HG03457 (cell line): ENCODE results near the gene GPR32.
"Not testable (repeated sequence)": the region's sequence is repeated elsewhere in the genome, so short reads cannot be mapped to it uniquely, and the experiment has no call there.

ENCODE experiments used
- ATAC-seq: cut with Tn5 transposase; IDR thresholded peaks from one replicate; pipeline ENCODE4 v1.9.1; 2021; ENCODE audit warnings: moderate number of reproducible peaks; ENCODE audit not compliant: unreplicated experiment

The GPR32 gene, protein sequence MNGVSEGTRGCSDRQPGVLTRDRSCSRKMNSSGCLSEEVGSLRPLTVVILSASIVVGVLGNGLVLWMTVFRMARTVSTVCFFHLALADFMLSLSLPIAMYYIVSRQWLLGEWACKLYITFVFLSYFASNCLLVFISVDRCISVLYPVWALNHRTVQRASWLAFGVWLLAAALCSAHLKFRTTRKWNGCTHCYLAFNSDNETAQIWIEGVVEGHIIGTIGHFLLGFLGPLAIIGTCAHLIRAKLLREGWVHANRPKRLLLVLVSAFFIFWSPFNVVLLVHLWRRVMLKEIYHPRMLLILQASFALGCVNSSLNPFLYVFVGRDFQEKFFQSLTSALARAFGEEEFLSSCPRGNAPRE

GRCh38 chr19:50770164-50770563 lies at the start of gene GPR32:
Gene GPR32 (plus strand): TSS chr19:50770464. CDS start chr19:50770601, 137 bp downstream.
- not testable (repeated sequence) for ATAC-seq

GRCh38 chr19:50720921-50721381 lies 49.3 kb upstream of the GPR32 start:
- ATAC-seq = no peak

GRCh38 chr19:50721441-50722137 lies 48.7 kb upstream of the GPR32 start:
- ATAC-seq = no peak

GRCh38 chr19:50722201-50723013 lies 47.9 kb upstream of the GPR32 start:
- no peak for ATAC-seq

- ATAC-seq = no peak
Measured at GRCh38 chr19:50723069-50723468, 47.2 kb upstream of the GPR32 start, which contains the start of gene CLEC11A. Gene CLEC11A (plus strand): TSS chr19:50723364. CDS start chr19:50723526, 162 bp downstream.

GRCh38 chr19:50723735-50724521 lies 46.3 kb upstream of the GPR32 start:
- no peak for ATAC-seq

- peak; percentile 53 for ATAC-seq
Measured at GRCh38 chr19:50724522-50725217, 45.6 kb upstream of the GPR32 start.

GRCh38 chr19:50725218-50725910 lies 44.9 kb upstream of the GPR32 start:
- peak; percentile 22 for ATAC-seq

- no peak for ATAC-seq
Measured at GRCh38 chr19:50725911-50726230, 44.4 kb upstream of the GPR32 start.

DNA sequence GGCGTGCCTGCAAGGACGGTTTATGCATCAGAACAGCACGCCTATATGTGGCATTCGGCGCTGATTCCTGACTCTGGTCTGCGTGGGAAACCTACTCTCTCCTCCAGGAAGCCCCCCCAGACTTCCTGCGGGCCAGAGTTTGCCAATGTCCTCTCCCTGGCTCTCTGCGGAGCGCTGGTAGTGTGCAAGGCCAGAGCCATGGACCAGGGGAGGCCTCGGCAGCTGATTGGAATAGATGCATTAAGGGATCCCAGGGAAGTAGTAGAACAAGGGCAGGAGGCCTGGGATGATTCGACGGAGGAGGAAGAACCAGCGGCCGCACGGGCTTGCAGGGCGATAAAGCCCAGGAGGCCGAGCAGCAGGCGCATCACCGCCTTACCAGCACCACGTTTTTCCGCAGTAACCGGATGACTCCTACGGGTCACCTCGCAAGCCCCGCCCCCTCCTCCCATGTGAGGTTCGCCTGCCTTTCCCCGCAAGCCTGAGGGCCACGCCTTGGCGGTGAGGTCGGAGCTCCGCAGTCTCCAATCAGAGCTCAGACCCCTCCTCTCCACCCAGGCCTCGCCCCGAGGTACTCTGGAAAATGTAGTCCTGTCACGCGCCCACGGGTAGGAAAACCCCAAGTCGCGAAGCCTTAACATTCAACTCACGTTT lies 42.1 kb upstream of the GPR32 start:
- no peak for ATAC-seq

GRCh38 chr19:50729894-50730293 lies 40.4 kb upstream of the GPR32 start:
- no peak for ATAC-seq

DNA sequence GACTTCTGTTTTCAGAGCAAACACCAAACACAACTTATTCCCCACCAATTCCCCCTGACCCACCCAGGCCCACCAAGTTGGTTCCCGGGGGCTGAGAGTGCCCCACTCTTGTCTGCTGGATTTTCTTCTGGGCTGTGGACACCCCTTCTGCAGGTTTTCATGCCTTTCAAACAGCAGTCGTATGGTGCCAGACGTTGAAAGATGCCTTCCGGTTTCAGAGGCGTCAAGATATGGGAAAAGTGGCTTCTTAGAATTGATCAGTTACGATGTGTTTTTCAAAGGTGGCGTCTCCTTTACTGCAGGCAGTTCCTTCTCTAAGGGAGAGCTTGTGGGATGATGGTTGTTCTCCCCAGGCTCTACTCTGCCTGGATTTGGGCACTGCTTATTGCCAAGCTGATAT lies 34.4 kb upstream of the GPR32 start:
- no peak for ATAC-seq

DNA sequence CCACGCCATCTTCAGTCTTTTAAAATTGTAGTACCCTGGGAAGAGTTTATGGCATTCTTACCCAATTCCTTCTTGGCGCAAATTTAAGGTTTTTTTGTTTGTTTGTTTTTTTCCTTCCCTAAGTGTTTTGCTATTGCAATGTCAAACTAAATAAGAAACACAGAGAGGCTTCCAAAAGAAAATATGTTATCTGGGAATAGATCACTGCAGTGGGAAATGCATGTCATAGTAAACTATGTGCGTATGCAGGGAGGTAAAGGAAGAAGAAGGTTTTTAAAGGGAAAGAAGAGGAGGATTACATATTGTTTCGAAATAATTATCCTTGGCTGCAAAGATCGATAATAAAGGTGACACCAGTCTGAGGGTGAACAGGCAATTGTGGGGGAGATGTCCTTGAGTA lies 33.9 kb upstream of the GPR32 start:
- ATAC-seq = no peak

GRCh38 chr19:50739132-50739913 lies 30.9 kb upstream of the GPR32 start:
- no peak for ATAC-seq

GRCh38 chr19:50739914-50740426 lies 30.3 kb upstream of the GPR32 start:
- ATAC-seq = no peak

DNA sequence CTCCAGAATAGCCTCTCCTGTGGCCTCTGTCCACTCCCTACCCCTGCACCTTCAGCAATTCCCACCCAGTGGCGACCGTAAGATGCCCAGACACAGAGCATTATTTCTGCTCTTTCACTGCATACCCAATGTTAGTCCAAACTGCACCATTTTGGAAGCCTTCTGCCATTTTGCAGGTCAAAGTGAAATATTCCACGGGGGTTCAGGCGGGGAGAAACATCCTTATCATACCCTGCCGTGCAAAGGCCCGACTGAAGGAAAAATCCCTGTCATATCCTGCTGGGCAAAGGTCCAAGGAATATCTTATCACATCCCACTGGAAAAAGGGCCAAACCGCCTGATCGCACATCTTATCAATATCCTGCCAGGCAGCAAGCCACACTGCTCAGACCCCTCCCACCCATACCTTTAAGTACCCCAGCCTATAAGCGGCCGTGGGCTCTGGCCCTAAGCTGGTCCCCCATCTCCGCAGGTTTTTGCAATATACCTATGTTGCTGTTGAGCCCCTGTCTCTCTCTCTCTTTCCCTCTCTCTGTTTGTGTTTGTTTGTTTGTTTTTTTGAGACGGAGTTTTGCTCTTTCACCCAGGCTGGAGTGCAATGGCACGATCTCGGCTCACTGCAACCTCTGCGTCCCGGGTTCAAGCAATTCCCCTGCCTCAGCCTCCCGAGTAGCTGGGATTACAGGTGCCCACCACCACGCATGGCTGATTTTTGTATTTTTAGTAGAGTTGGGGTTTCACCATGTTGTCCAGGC lies 28.9 kb upstream of the GPR32 start:
- ATAC-seq = no peak

DNA sequence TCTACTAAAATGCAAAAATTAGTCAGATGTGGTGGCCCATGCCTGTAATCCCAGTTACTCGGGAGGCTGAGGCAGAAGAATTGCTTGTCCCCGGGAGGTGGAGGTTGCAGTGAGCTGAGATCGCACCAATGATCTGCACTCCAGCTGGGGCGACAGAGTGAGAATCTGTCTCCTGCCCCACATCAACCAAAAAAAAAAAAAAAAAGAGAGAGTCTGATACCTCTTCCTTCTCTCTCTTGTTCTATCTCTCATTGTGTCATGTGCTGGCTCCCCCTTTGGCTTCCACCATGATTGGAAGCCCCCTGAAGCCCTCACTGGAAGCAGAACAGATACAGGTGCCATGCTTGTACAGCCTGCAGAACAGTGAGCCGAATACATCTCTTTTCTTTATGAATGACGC lies 26.7 kb upstream of the GPR32 start:
- ATAC-seq = no peak
